ENCODE measurements around the gene THBD.

Gene THBD

GRCh38 chr20:23049201-23050075 lies at the start of gene THBD:
Gene THBD, minus strand, starts transcription at chr20:23049672. Its CDS starts 168 bp downstream, at chr20:23049504.
- H3K9ac ChIP-seq: no peak within 1 kb of the TSS
- H3K27ac ChIP-seq: no peak within 1 kb of the TSS
- no peak within 1 kb of the TSS for H3K4me2 ChIP-seq
- H3K4me3 ChIP-seq (IDR thresholded peaks at IDR 0.05; ENCODE audit: insufficient read depth, low read depth, low read length): no peak within 1 kb of the TSS
- H4K20me1 ChIP-seq (ENCODE audit: insufficient read depth): no peaks in the 10 kb centered on the region
- H3K4me1 ChIP-seq (ENCODE audit: low read depth, poor library complexity, severe bottlenecking): no peaks in the 10 kb centered on the region
- no peak within 1 kb of the TSS for H2AFZ ChIP-seq (ENCODE audit: low read depth)
- no peaks in the 10 kb centered on the region for H3K27me3 ChIP-seq (ENCODE audit: insufficient read depth, low read depth)
- H3K79me2 ChIP-seq (ENCODE audit: insufficient read depth, low read depth): no peaks in the 10 kb centered on the region
- H3K36me3 ChIP-seq (ENCODE audit: insufficient read depth): no peaks in the 10 kb centered on the region
- no peak for TF ChIP-seq CTCF (conservative IDR thresholded peaks at IDR 0.05; ENCODE audit: low read depth, low read length)

GRCh38 chr20:23097636-23098580 lies 48.4 kb upstream of the THBD start:
- Histone ChIP-seq H3K4me1 (ENCODE audit: low read depth, poor library complexity, severe bottlenecking) (no peaks in the 10 kb centered on the region), H3K27me3 (ENCODE audit: insufficient read depth, low read depth) (no peaks in the 10 kb centered on the region), H3K9ac (no peak overlapping the region), H3K4me3 (IDR thresholded peaks at IDR 0.05; ENCODE audit: insufficient read depth, low read depth, low read length) (no peak overlapping the region), H2AFZ (ENCODE audit: low read depth) (no peak overlapping the region), H3K79me2 (ENCODE audit: insufficient read depth, low read depth) (no peaks in the 10 kb centered on the region), H3K36me3 (ENCODE audit: insufficient read depth) (no peaks in the 10 kb centered on the region), H3K4me2 (no peak overlapping the region), H3K27ac (no peak overlapping the region), H4K20me1 (ENCODE audit: insufficient read depth) (no peaks in the 10 kb centered on the region)
- TF ChIP-seq CTCF (conservative IDR thresholded peaks at IDR 0.05; ENCODE audit: low read depth, low read length): no peak

DNA sequence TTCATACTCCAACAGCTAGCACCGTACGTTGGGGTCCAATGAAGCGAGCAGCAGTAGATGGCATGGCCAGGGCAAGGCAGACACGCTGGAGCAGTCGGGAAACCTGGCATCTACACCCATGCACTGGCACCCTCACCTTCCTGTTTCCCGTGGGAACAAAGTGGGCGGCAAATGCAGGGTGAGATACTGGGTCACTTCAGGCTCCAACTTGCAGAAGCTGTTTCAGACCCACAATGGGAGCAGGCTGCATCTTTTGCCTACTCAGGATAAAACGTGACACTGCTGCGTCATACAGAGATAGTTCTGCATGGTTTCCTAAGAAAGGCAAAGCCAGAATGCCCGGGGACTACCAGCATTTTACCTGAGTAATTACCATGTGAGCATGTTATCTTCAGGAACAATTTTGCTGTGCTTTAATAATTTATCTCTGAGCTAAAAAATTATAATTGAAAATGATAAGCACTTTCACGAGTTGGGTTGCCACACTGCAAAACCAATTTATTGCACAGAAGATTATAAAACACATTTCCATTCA lies 47.6 kb upstream of the THBD start:
- no peak for TF ChIP-seq CTCF (conservative IDR thresholded peaks at IDR 0.05; ENCODE audit: low read depth, low read length)

DNA sequence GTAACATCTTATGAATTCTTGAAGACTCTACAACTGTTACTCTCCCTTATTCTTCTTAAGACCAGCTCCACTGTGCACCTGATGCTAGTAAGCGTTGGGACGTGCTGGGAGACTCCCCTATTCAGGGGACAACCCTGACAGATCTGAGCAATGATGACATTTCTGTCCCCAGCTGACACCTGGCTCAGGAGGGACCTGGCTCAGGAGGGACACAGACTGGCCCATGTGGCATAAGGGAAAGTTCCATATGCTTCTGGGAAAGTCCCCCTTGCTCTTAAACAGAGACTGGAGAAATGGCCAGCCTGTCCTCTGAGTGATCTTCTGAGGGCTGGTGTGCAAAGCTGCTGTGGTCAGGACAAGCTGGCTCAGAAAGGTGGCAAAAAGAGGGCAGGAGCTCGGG lies 46.6 kb upstream of the THBD start:
- Histone ChIP-seq H3K79me2 (ENCODE audit: insufficient read depth, low read depth) (no peaks in the 10 kb centered on the region), H3K9ac (no peak overlapping the region), H3K4me3 (IDR thresholded peaks at IDR 0.05; ENCODE audit: insufficient read depth, low read depth, low read length) (no peak overlapping the region), H3K36me3 (ENCODE audit: insufficient read depth) (no peaks in the 10 kb centered on the region), H3K27me3 (ENCODE audit: insufficient read depth, low read depth) (no peaks in the 10 kb centered on the region), H3K27ac (no peak overlapping the region), H4K20me1 (ENCODE audit: insufficient read depth) (no peaks in the 10 kb centered on the region), H2AFZ (ENCODE audit: low read depth) (no peak overlapping the region), H3K4me1 (ENCODE audit: low read depth, poor library complexity, severe bottlenecking) (no peaks in the 10 kb centered on the region), H3K4me2 (no peak overlapping the region)
- no peak for TF ChIP-seq CTCF (conservative IDR thresholded peaks at IDR 0.05; ENCODE audit: low read depth, low read length)

More for the DNA sequence above, 47.6 kb upstream of the THBD start:
- Histone ChIP-seq H4K20me1 (ENCODE audit: insufficient read depth) (no peaks in the 10 kb centered on the region), H3K27me3 (ENCODE audit: insufficient read depth, low read depth) (no peaks in the 10 kb centered on the region), H3K27ac (no peak overlapping the region), H2AFZ (ENCODE audit: low read depth) (no peak overlapping the region), H3K4me3 (IDR thresholded peaks at IDR 0.05; ENCODE audit: insufficient read depth, low read depth, low read length) (no peak overlapping the region), H3K4me1 (ENCODE audit: low read depth, poor library complexity, severe bottlenecking) (no peaks in the 10 kb centered on the region), H3K9ac (no peak overlapping the region), H3K79me2 (ENCODE audit: insufficient read depth, low read depth) (no peaks in the 10 kb centered on the region), H3K36me3 (ENCODE audit: insufficient read depth) (no peaks in the 10 kb centered on the region), H3K4me2 (no peak overlapping the region)
